NOMO-1 treated with DMSO at 0.1 percent for 48 hours (cell line): ENCODE data around the gene EIF4EBP2.
A peak's percentile ranks its signal among the peaks of the same experiment; 100 is the strongest.

Experiments used
- DNase-seq: peaks from one replicate; lab custom pipeline; 2025; ENCODE audit not compliant: unreplicated experiment; lab: John Stamatoyannopoulos, UW

Gene EIF4EBP2

DNA sequence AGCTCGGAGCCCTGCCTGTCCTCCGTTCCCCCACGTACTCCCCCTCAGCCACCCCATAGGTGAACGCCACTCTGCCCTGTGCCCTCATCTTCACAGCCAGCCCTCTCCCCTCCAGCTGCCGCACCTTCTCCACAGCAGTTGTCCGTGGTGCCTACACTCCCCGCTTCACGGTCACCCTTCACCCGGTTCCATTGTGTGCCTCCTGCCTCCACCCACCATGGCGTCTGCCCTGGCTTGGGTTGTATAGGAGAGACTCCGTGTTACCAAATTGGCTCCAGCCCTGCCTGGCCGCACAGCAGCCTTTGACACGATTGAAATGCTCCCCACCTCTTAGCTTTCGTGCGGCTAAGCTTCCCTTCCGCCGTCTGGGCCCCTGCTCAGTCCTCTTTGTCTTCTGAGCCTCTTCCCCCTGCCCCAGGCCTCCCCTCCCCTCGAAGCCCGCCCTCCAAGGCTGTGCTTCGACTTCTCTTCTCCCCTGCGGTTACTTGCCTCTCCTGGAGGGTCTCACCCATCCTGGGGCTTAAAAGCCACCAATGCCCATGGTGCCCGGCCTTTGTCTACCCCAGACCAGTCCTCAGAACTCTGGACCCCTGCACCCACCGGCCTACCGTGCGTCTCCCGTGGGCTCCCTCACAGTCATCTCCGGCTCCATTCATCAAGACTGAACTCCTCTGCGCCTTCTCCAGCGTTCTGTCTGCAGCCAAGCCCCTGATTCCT, 56.0 kb downstream of the EIF4EBP2 start:
- DNase-seq, result no peak

DNA sequence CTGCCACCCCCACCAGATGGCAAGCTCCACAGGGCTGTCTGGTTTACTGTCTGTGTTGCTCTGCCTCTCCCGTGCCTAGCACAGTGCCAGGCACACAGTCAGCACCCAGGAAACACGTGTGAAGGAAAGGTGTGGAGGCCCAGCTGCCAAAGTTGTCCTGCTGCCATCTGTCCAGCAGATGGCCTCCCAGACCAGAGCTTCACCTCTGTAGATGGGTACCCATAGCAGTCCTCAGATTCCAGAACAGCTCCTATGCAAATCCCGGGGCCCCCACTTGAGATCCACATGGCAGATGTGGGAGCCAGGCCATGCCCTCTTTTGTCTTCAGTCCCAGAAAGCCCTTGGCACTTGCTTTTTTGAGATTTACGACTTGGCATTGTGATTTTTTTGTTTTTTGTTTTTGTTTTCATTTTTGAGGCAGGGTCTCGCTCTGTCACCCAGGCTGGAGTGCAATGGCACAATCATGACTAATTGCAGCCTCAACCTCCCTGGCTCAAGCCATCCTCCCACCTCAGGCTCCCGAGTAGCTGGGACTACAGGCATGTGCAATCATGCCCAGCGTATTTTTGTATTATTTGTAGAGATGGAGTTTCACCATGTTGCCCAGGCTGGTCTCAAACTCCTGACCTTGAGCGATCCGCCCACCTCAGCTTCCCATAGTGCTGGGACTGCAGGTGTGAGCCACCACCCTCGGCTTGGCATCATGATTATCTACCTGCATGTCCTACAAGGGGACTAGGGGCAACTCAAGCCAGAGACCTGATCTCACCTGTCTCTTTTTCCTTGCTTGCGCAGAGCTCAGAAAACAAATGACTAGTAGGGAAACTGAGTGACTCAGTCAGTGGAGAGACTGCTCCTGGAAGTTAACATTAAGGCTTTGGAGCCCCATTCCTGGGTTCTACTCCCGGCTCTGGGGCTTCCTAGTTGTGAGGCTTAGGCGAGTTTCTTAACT, 57.7 kb downstream of the EIF4EBP2 start:
- DNase-seq, result peak; percentile 18

DNA sequence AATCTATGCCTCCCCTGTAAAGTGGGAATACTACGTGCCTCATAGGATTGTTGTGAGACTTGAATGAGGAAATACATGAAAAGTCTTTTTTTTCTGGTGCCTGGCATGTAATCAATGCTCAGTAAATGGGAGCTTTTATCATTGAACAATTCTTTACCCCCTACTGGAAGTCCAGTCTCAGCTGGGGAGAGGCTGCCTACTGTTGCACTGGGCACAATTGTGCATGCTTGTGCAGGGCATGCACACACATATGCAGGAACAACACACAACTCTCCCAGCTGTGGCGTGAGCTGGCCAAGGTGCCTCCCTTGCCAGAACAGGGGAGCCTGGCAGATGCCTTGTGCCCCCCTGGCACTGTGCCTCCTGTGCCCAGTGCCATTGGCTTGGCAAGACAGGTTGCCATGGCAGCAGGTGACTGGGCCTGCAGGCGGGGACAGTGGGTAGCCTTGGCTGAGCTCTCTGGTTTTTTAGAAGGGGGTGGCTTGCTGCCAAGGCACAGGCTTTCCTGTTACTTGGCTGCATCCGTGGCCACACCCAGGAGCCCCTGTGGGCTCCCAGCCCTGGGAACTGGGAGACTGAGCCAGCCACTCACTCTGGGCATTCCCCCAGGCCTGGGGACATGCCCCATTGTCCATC, 58.5 kb downstream of the EIF4EBP2 start:
- no peak for DNase-seq

- no peak for DNase-seq
Measured at GRCh38 chr10:70465278-70465677, 61.3 kb downstream of the EIF4EBP2 start.

GRCh38 chr10:70465832-70466231, 61.9 kb downstream of the EIF4EBP2 start:
- no peak for DNase-seq

DNA sequence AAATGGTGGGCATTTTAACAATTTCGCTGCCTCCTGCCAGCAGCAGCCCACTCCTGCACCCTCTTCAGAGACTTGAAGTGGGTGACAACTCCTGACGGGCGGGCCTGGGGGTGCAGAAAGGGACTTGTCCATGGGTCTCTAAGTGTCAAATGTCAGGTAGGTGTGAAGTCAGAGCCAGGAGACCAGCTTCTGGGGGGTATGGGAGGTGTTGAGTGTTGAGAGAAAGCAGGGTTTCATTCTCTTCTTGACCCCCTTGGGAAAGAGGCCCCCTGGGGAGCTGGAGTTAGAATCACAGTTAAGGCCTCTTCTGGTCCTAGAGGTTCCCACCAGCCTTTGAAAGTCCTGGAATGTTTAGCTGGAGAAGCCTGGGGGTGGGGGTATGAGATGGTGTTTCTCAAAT, 63.0 kb downstream of the EIF4EBP2 start:
- DNase-seq, result no peak

DNA sequence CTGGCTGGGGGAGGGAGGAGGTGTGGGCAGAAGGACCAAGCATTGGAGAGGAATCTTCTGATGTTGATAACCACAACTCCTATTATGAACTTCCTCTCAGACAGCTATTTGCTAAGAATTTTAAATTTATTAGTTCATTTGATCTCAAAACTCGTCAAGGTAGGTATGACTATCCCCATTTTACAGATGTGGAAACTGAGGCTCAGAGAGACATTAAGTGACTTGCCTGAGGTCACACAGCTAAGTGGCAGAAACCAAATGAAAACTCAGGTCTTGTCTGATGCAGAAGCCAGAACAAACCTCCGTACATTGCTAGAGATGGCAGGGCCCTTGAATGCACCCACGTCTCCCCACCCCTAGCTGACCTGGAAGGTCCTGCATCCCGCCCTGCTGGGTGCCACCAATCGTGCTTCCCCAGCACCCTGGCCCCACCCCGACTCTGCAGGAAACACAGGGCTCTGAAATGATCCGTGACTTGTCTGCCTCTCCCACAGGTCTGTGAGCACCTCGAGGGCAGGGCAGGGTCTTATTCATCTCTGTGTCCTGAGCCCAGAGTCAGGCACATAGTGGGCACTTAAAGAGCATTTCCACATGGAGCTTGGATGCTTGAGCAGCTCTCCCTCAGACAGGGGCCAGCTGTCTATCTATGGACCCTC, 69.0 kb downstream of the EIF4EBP2 start:
- DNase-seq, result no peak

- no peak for DNase-seq
Measured at GRCh38 chr10:70474780-70475179, 70.8 kb downstream of the EIF4EBP2 start.

DNA sequence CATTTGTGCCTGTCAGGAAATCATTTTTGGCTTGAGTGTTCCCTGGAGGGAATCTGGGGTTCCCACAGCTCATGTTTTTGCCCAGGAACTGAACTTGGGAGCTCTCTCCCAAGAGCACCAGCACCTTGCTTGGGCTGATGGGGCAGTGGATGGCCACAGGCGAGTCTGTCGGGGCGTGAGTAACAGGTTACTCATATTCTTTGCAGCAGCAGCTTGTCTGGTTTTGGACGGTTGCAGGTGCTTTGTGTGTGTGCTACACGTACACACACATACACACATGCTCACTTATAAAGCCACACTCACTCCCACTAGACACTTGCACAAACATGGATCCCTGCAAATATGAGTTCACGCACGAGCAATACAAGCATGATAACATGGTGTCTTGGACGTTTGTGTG, 71.7 kb downstream of the EIF4EBP2 start:
- no peak for DNase-seq

DNA sequence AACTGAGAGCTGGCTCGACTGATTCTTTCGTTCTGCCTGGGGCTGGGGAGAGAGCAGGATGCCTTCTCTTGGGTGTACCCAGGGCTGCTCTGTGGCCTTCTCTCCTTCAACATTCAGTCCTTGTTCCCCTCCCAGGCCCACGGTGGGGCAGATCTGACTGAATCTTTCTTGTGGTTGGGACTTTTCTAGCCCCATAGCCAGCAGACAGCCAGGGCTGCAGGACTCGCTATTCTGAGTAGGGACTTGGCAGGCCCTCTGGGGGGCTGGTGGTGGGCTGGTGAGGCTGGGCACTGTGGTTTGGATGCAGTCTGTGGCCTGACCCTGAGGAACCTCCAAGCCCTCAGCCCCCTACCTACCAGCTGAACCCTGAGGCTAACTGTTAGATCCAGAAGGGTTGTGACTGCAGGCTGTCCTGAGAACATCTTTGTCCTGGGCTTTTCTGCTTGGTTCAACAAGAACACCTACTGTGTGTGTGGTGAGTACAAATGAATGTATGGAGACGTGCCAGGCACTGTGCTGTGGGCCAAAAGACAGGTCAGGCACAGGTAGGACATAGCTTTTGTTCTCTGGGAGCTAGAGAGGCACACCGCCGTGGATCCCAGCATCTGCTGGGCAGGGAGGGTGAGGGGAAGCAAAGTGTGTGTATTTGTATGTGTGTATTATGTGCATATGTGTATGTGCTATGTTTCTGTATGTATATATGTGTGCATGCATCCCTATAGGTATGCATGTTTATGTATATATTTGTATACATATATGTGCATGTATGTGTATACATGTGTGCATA, 72.5 kb downstream of the EIF4EBP2 start:
- no peak for DNase-seq

GRCh38 chr10:70477661-70478162, 73.8 kb downstream of the EIF4EBP2 start:
- peak; percentile 7 for DNase-seq
